GM12878 (cell line): ENCODE data around the gene NDRG4. TPM values are rescaled to one million over a fixed set of nuclear protein-coding genes. Genes with fewer than 3 reads are reported as not detected.

Experiments
- ATAC-seq: fragments of 200-7000 bp; cut with Tn5 transposase; 3 replicates; pipeline ENCODE4 v1.9.1; 2020; ENCODE audit warnings: mild to moderate bottlenecking, moderate library complexity
- BruUV-seq: library from RNA; stranded (reverse); fragments of 400-500 nt; replicated peaks from 2 replicates; lab custom pipeline; 2021; lab: Mats Ljungman, UMichigan
- CTCF ChIA-PET: fragments of 300-600 bp; sonication (Branson Sonifier 250); formaldehyde crosslinking; extraction: SDS; loops from one replicate; lab custom pipeline; 2021; ENCODE audit warnings: inconsistent platforms; lab: Yijun Ruan, JAX
- POLR2A ChIA-PET: fragments of 350-600 bp; formaldehyde crosslinking; extraction: SDS; loops from one replicate; lab custom pipeline; 2021; ENCODE audit warnings: inconsistent platforms; lab: Charles Lee
- RAD21 ChIA-PET: fragments of 300-600 bp; sonication (Branson Sonifier 250); formaldehyde crosslinking; loops from one replicate; lab custom pipeline; 2023; ENCODE audit warnings: antibody characterized with exemption; ENCODE audit not compliant: unreplicated experiment; lab: Charles Lee
- SMC1A ChIA-PET: fragments of 300-600 bp; sonication (Branson Sonifier 250); formaldehyde crosslinking; loops from one replicate; lab custom pipeline; 2023; ENCODE audit not compliant: unreplicated experiment, uncharacterized antibody; lab: Charles Lee
- DNase-seq: peaks from one replicate; pipeline ENCODE4 v3.0.0-alpha.2; 2011; ENCODE audit warnings: low read depth, low spot score
- FAIRE-seq: peaks from 3 replicates; lab custom pipeline; 2011; peaks lifted over from hg19 to GRCh38; lab: Jason Lieb, UNC
- H2AFZ ChIP-seq: 2 replicates; pipeline ENCODE4 v1.6.0; 2011; ENCODE audit warnings: low read depth, low read length, control low read depth; ENCODE audit not compliant: control insufficient read depth
- H3K27ac ChIP-seq: 2 replicates; pipeline ENCODE4 v1.5.1; 2011; ENCODE audit warnings: control low read depth; ENCODE audit not compliant: control insufficient read depth, insufficient read depth
- H3K27me3 ChIP-seq, 2 experiments: replicated peaks in 1 of 2; 2 replicates each; pipeline versions ENCODE4 v1.6.0 to v1.6.1; 2011; ENCODE audit warnings: low read length in 1 of 2; ENCODE audit not compliant: control insufficient read depth in 2 of 2, insufficient read depth in 2 of 2
- H3K36me3 ChIP-seq, 2 experiments: 2 replicates each; pipeline ENCODE4 v1.5.1; 2011; ENCODE audit warnings: low read length in 1 of 2; ENCODE audit not compliant: control insufficient read depth in 2 of 2, insufficient read depth in 2 of 2
- H3K4me1 ChIP-seq: 2 replicates; pipeline ENCODE4 v1.6.1; 2011; ENCODE audit warnings: mild to moderate bottlenecking, low read length, moderate library complexity, mixed read lengths; ENCODE audit not compliant: control insufficient read depth, insufficient read depth
- H3K4me2 ChIP-seq: 2 replicates; pipeline ENCODE4 v1.6.0; 2011; ENCODE audit warnings: control low read depth; ENCODE audit not compliant: control insufficient read depth, insufficient read depth
- H3K4me3 ChIP-seq: fragments of 200-600 bp; sonication (generic); 2 replicates; pipeline ENCODE4 v1.5.1; 2016
- H3K79me2 ChIP-seq: 2 replicates; pipeline ENCODE4 v1.6.0; 2011; ENCODE audit warnings: low read length; ENCODE audit not compliant: control insufficient read depth, insufficient read depth
- H3K9ac ChIP-seq: 2 replicates; pipeline ENCODE4 v1.8.0; 2011; ENCODE audit warnings: low read length, control low read depth, mixed read lengths; ENCODE audit not compliant: control insufficient read depth, insufficient read depth
- H3K9me3 ChIP-seq: replicated peaks from 3 replicates; pipeline ENCODE4 v1.5.1; 2011; ENCODE audit warnings: mild to moderate bottlenecking, low read length; ENCODE audit not compliant: control insufficient read depth, insufficient read depth
- H4K20me1 ChIP-seq: 2 replicates; pipeline ENCODE4 v1.6.0; 2011; ENCODE audit not compliant: control insufficient read depth, insufficient read depth
- BMI1 ChIP-seq: fragments of 450-650 bp; IDR thresholded peaks from 2 replicates; pipeline ENCODE4 v1.6.1; 2016; ENCODE audit warnings: mild to moderate bottlenecking, moderate library complexity, borderline replicate concordance
- IKZF2 ChIP-seq, 2 experiments: fragments of 450-650 bp; IDR thresholded peaks; 2 replicates each; pipeline ENCODE4 v1.6.1; 2017; ENCODE audit warnings: mild to moderate bottlenecking in 2 of 2, moderate library complexity in 2 of 2
- POLR2AphosphoS5 ChIP-seq: IDR thresholded peaks from 2 replicates; pipeline ENCODE4 v1.6.1; 2011; ENCODE audit warnings: mild to moderate bottlenecking, low read length, inconsistent platforms
- ZNF217 ChIP-seq: fragments of 450-650 bp; IDR thresholded peaks from 2 replicates; pipeline ENCODE4 v1.6.1; 2017; ENCODE audit warnings: antibody characterized with exemption, mild to moderate bottlenecking
- WGBS: methylation state at CpG from one replicate; pipeline ENCODE4 v1.1.6; 2016; ENCODE audit warnings: low lambda C conversion rate; ENCODE audit not compliant: insufficient replicate concordance, insufficient coverage; ENCODE audit errors: missing lambda C conversion rate; 5-methylcytosine and 5-hydroxymethylcytosine counted together
- in situ Hi-C: fragments of 300-500 bp; cut with MboI; formaldehyde crosslinking; loops from 9 replicates; pipeline ENCODE4 v1.14.3; 2018; ENCODE audit warnings: mixed read lengths
- intact Hi-C: fragments of 100-400 bp; cut with micrococcal nuclease; formaldehyde crosslinking; loops from one replicate; pipeline ENCODE4 v1.14.2; 2022; ENCODE audit not compliant: unreplicated experiment
- polyA plus RNA-seq, 11 experiments: library from polyadenylated mRNA; depleted of rRNA in 4 of 11; unstranded in 6 of 11; stranded (reverse) in 5 of 11; fragments of >200 nt; fragmentation: Nextera tagmentation in 4 of 11; fragmentation: Illumina TruSeq in 1 of 11; extraction: Ambion mirVana in 4 of 11; extraction: Trizol in 1 of 11; gene quantifications; 1 replicate in 1 of 11; 2 replicates in 10 of 11; pipeline versions ENCODE4 v1.2.1 to v1.2.3, GENCODE V29; 2011 to 2016; ENCODE audit warnings: inconsistent platforms in 2 of 11, missing spikeins in 2 of 11, low read depth in 1 of 11
- total RNA-seq, 4 experiments: library from RNA; depleted of rRNA in 3 of 4; stranded (reverse); fragments of >200 nt in 3 of 4; fragmentation: Illumina TruSeq in 1 of 4; extraction: Trizol in 1 of 4; gene quantifications; 2 replicates each; pipeline versions ENCODE4 v1.2.1 to v1.2.3, GENCODE V29; 2013 to 2021
- TF ChIP-seq, protein P1 (sequence below): fragments of 150-350 bp; IDR thresholded peaks from 2 replicates; pipeline ENCODE4 v1.6.1; 2016; ENCODE audit warnings: low read depth, low read length
- TF ChIP-seq, protein P2 (sequence below): fragments of 450-650 bp; IDR thresholded peaks from 2 replicates; pipeline ENCODE4 v1.6.1; 2018; ENCODE audit warnings: mild to moderate bottlenecking, low read depth, moderate library complexity; ENCODE audit not compliant: partially characterized antibody

The NDRG4 gene
- total and polyA plus RNA-seq, 10 of the 15 experiments (the other 5 are each of a cell fraction or from before 2014, with no cell fraction given) = 0.33 to 3.8 (median 2.5) TPM

DNA sequence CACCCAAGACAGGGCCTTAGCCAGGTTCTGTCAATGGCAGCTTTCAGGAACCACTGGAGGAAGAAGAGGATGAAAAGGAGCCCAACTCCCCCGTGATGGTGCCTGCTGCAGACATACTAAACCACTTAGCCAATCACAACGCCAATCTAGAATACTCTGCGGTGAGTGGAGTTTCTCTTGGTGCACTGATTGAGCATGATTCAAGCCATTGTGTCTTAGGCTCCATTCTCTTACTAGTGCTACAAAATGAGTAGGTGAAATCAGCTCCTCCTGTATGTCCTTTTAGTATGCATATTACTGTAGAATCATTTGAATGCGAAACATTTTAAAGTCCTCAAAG is 16.8 kb downstream of the NDRG4 start:
- 100% methylated on average over 4 of the region's 4 CpGs for WGBS
- H3K4me2 ChIP-seq = peak overlapping the region; percentile 76; the same call in 1 of the 2 replicates
- no peak overlapping the region for H3K9ac ChIP-seq
- ChIA-PET RAD21 (interaction anchor here (1.1 kb wide), 1 partner anchor 144 kb away, joined by 4 read pairs; no protein-coding TSS in a partner anchor), SMC1A (interaction anchor here (2.2 to 2.7 kb wide), 3 partner anchors 31 to 144 kb away, joined by 7 to 11 read pairs (median 8); no protein-coding TSS in a partner anchor), CTCF (interaction anchor here (2.3 kb wide), 1 partner anchor 239 kb away, joined by 11 read pairs; no protein-coding TSS in a partner anchor), POLR2A (no interaction called here)
- intact Hi-C loops (no loop called here), in situ Hi-C loops (loop anchor here (25.0 kb wide), 1 partner anchor 221 kb away; the partner anchor contains the start of gene GOT2)
- H3K36me3 ChIP-seq = peaks cover 12 to 20% of the 10 kb centered on the region in 2 experiments
- no peaks in the 10 kb centered on the region for H3K27me3 ChIP-seq
- peaks cover 11% of the 10 kb centered on the region for H3K79me2 ChIP-seq
- TF ChIP-seq IKZF2 (IDR thresholded peaks at IDR 0.05) (no peak), ZNF217 (no peak), POLR2AphosphoS5 (peak; percentile 39; the same call in 1 of the 2 replicates), BMI1 (no peak)
- TF ChIP-seq, protein P1, sequence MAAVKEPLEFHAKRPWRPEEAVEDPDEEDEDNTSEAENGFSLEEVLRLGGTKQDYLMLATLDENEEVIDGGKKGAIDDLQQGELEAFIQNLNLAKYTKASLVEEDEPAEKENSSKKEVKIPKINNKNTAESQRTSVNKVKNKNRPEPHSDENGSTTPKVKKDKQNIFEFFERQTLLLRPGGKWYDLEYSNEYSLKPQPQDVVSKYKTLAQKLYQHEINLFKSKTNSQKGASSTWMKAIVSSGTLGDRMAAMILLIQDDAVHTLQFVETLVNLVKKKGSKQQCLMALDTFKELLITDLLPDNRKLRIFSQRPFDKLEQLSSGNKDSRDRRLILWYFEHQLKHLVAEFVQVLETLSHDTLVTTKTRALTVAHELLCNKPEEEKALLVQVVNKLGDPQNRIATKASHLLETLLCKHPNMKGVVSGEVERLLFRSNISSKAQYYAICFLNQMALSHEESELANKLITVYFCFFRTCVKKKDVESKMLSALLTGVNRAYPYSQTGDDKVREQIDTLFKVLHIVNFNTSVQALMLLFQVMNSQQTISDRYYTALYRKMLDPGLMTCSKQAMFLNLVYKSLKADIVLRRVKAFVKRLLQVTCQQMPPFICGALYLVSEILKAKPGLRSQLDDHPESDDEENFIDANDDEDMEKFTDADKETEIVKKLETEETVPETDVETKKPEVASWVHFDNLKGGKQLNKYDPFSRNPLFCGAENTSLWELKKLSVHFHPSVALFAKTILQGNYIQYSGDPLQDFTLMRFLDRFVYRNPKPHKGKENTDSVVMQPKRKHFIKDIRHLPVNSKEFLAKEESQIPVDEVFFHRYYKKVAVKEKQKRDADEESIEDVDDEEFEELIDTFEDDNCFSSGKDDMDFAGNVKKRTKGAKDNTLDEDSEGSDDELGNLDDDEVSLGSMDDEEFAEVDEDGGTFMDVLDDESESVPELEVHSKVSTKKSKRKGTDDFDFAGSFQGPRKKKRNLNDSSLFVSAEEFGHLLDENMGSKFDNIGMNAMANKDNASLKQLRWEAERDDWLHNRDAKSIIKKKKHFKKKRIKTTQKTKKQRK = no peak
- TF ChIP-seq, protein P2, sequence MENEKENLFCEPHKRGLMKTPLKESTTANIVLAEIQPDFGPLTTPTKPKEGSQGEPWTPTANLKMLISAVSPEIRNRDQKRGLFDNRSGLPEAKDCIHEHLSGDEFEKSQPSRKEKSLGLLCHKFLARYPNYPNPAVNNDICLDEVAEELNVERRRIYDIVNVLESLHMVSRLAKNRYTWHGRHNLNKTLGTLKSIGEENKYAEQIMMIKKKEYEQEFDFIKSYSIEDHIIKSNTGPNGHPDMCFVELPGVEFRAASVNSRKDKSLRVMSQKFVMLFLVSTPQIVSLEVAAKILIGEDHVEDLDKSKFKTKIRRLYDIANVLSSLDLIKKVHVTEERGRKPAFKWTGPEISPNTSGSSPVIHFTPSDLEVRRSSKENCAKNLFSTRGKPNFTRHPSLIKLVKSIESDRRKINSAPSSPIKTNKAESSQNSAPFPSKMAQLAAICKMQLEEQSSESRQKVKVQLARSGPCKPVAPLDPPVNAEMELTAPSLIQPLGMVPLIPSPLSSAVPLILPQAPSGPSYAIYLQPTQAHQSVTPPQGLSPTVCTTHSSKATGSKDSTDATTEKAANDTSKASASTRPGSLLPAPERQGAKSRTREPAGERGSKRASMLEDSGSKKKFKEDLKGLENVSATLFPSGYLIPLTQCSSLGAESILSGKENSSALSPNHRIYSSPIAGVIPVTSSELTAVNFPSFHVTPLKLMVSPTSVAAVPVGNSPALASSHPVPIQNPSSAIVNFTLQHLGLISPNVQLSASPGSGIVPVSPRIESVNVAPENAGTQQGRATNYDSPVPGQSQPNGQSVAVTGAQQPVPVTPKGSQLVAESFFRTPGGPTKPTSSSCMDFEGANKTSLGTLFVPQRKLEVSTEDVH = no peak
- FAIRE-seq (no peak), DNase-seq (no peak), ATAC-seq (no peak)
- no peak overlapping the region for H2AFZ ChIP-seq
- peak overlapping the region; percentile 53; the same call in 1 of the 2 replicates for H3K4me3 ChIP-seq
- BruUV-seq = no TSS peak
- peaks cover 43% of the 10 kb centered on the region for H3K4me1 ChIP-seq
- no peaks in the 10 kb centered on the region for H3K9me3 ChIP-seq
- no peaks in the 10 kb centered on the region for H4K20me1 ChIP-seq
- H3K27ac ChIP-seq = no peak overlapping the region
